Nephron progenitor cell (in vitro differentiated cells): ENCODE results near the gene PNKP.

Source experiments
- DNase-seq: peaks from one replicate; pipeline ENCODE4 v3.0.0; 2021
- H3K27ac Mint-ChIP-seq: 2 replicates; pipeline ENCODE4 v1.8.0; 2021; ENCODE audit warnings: mild to moderate bottlenecking, moderate library complexity, mixed read lengths
- H3K27me3 Mint-ChIP-seq: 2 replicates; pipeline ENCODE4 v1.8.0; 2021; ENCODE audit warnings: mild to moderate bottlenecking, low read depth, mixed read lengths; ENCODE audit not compliant: poor library complexity
- H3K36me3 Mint-ChIP-seq: 2 replicates; pipeline ENCODE4 v1.8.0; 2021; ENCODE audit warnings: low read depth, mixed read lengths
- H3K4me1 Mint-ChIP-seq: 2 replicates; pipeline ENCODE4 v1.8.0; 2021; ENCODE audit warnings: mixed read lengths
- H3K4me3 Mint-ChIP-seq: 2 replicates; pipeline ENCODE4 v1.8.0; 2021; ENCODE audit warnings: mild to moderate bottlenecking, moderate library complexity, mixed read lengths
- H3K9me3 Mint-ChIP-seq: 2 replicates; pipeline ENCODE4 v1.8.0; 2021; ENCODE audit warnings: mild to moderate bottlenecking, moderate library complexity, mixed read lengths
- CTCF ChIP-seq: fragments of 200-600 bp; sonication (generic); IDR thresholded peaks from 2 replicates; pipeline ENCODE4 v1.5.0; 2021; ENCODE audit warnings: antibody characterized with exemption

PNKP gene

DNA sequence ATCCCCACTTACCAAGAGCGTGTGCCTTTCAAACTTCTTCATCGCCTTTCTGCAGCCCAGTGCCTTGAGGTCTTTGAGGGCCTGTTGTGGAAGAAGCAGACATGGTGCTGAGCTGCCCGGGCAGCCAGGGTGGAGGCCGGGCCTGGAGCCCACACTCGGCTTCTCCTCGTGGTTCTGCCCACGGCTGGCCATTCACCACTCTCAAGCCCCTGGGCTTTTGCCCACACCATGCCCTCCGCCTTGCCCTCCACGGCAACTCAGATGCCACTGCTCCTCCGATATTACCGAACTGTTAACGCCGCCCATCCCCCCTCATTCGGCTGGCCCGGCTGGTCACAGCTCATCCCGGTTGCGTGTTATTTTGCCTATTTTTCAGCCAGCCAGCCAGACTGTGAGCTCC is 24.0 kb upstream of the PNKP start:
- Mint-ChIP-seq H3K4me3 (peak overlapping the region; percentile 55), H3K36me3 (peaks cover 14% of the 10 kb centered on the region), H3K9me3 (no peaks in the 10 kb centered on the region), H3K27me3 (peaks cover 23% of the 10 kb centered on the region), H3K4me1 (peaks cover 32% of the 10 kb centered on the region), H3K27ac (peak overlapping the region; percentile 32)
- DNase-seq: no peak
- no peak for TF ChIP-seq CTCF

DNA sequence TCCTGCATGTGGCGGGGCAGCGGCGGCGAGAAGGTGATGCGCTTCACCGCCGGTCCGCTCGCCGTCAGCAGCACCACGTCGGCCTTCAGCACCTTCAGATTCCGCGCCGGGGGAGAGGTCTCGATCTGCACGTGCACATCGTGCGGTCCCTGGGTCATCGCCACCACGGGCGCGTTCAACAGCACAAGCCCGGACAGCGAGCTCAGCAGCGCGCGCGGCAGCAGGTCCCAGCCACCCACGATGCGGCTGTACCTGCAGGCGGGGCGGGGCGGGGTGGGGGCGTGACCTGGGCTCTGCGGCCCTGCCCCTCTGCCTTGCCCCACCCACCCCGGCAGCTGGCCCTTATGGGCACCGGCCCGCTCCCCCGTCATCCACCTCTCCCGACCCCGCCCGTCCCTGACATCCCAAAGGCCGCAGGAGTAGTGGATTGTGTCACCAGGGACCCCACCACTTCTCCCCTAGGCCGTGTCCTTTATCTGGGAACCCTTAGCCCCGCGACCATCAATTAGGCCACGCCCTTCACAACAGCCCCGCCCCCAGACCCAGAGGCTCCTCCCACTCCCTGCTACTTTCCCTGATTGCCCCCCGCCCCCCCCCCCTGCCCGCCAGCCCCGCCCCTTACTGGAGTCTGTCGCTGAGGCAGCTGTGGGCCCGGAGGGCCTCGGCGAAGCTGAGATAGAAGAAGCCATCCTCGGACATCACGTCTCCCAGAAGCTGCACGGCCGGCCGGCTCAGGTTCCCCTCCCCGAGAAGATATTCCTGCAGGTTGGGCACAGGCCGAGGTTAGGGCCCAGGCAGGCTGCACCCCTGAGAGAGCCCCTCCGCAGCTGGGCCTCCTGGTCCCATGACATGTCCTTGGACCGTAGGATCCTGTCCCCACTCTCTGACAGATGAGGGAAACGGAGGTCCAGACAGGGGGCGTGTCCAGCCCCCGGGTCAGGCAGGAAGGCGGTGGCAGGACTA is 23.3 kb upstream of the PNKP start:
- peak overlapping the region; percentile 72 for H3K27ac Mint-ChIP-seq
- H3K4me3 Mint-ChIP-seq: peak overlapping the region; percentile 72

DNA sequence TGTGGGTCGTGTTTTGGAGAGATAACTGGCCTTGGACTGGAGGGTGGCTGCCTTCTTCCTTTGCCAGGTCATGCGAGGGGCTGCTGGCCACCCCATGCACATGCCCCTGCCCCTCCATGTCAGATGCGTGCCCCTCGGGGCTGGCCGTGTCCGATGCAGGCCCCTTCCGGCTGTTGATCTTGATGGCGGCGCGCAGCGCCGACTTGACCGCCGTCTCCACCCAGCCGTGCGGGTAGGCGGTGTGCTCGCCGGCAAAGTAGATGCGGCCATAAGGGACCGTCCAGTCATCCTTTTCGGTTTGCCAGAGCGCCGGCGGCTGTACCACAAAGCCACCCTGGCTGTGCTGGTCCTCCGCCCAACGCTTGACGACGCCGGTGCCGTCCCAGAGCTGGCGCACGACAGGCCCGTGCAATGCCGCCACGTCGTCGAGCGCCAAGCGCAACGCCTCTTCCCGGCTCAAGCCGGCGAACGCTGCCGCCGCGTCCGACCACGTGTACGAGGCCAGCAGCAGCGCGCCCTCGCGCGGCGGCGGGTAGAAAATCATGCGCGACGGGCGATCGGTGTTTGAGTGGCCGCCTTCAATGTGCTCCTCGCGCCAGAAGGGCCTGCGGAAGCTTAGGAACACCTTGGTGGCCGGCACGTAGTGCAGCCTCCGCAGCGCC is 22.4 kb upstream of the PNKP start:
- Mint-ChIP-seq H3K27ac (peak overlapping the region; percentile 72), H3K4me1 (peaks cover 27% of the 10 kb centered on the region), H3K27me3 (peaks cover 21% of the 10 kb centered on the region), H3K9me3 (no peaks in the 10 kb centered on the region), H3K36me3 (peaks cover 26% of the 10 kb centered on the region), H3K4me3 (peak overlapping the region; percentile 72)
- peak; percentile 74 for DNase-seq
- peak; percentile 71 for TF ChIP-seq CTCF

More for the DNA sequence above, 23.3 kb upstream of the PNKP start:
- Mint-ChIP-seq H3K9me3 (no peaks in the 10 kb centered on the region), H3K4me1 (peaks cover 27% of the 10 kb centered on the region), H3K27me3 (peaks cover 21% of the 10 kb centered on the region), H3K36me3 (peaks cover 18% of the 10 kb centered on the region)
- TF ChIP-seq CTCF: peak; percentile 24
- peak; percentile 85 for DNase-seq

- peaks cover 33% of the 10 kb centered on the region for H3K36me3 Mint-ChIP-seq
- TF ChIP-seq CTCF: no peak
- H3K4me3 Mint-ChIP-seq: no peak overlapping the region
- DNase-seq: no peak
- H3K9me3 Mint-ChIP-seq: no peaks in the 10 kb centered on the region
- H3K27me3 Mint-ChIP-seq: peaks cover 21% of the 10 kb centered on the region
- H3K27ac Mint-ChIP-seq: no peak overlapping the region
- peaks cover 27% of the 10 kb centered on the region for H3K4me1 Mint-ChIP-seq
Observed at GRCh38 chr19:49889038-49889686, 21.8 kb upstream of the PNKP start.

DNA sequence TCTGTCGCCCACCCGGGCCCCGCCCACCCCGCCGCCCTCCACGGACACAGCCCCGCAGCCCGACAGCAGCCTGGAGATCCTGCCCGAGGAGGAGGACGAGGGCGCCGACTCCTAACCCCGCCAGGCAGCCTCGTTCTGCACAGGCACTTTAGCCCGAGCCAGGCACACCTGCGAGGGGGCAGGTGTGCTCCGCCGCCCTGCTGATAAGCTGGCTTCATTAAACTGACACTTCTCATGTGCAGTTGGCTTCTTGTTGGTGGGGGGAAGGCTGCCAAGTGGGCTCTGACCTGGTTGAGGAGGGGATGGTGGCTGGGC is 21.1 kb upstream of the PNKP start:
- DNase-seq: no peak
- TF ChIP-seq CTCF: no peak
- H3K4me3 Mint-ChIP-seq: no peak overlapping the region
- peaks cover 25% of the 10 kb centered on the region for H3K4me1 Mint-ChIP-seq
- no peaks in the 10 kb centered on the region for H3K9me3 Mint-ChIP-seq
- peaks cover 21% of the 10 kb centered on the region for H3K27me3 Mint-ChIP-seq
- H3K36me3 Mint-ChIP-seq: peaks cover 37% of the 10 kb centered on the region
- no peak overlapping the region for H3K27ac Mint-ChIP-seq
